ENCODE data around the gene PPP3R1.

Gene PPP3R1

DNA sequence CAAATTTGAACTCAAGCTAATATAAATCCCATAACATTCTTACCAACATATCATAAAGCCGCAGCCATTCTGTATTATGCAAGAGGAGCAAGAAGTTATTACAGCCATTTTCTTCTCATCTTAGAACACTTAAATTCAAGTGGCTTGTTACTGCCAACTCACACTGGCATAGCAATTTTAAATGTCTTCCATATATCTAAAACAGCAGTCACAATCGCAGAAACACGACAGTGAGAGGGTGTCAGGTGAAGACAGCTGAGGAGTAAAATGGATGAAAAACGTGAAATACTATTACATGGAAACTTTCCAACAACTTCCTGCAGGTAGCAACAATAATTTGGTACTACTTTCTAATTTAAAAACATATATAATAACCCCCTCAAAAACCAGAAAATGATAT, 17.9 kb downstream of the PPP3R1 start:
- no peak for DNase-seq (ENCODE audit: low read depth in 2 of 2)

DNA sequence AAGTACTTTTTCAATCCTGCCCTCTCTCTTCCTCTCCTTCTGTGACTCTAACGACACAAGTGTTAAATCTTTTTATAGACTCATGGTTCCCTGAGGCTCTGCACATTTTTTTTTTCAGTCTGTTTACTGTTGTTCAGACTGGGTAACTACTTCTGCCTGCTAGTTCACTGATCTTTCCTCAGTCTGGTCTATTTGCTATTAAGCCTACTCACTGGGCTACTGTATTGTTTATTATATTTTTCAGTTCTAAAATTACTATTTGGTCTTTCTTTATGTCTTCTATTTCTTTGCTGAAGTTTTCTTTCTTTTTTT, 21.3 kb downstream of the PPP3R1 start:
- no peak for DNase-seq (ENCODE audit: low read depth in 2 of 2)

DNA sequence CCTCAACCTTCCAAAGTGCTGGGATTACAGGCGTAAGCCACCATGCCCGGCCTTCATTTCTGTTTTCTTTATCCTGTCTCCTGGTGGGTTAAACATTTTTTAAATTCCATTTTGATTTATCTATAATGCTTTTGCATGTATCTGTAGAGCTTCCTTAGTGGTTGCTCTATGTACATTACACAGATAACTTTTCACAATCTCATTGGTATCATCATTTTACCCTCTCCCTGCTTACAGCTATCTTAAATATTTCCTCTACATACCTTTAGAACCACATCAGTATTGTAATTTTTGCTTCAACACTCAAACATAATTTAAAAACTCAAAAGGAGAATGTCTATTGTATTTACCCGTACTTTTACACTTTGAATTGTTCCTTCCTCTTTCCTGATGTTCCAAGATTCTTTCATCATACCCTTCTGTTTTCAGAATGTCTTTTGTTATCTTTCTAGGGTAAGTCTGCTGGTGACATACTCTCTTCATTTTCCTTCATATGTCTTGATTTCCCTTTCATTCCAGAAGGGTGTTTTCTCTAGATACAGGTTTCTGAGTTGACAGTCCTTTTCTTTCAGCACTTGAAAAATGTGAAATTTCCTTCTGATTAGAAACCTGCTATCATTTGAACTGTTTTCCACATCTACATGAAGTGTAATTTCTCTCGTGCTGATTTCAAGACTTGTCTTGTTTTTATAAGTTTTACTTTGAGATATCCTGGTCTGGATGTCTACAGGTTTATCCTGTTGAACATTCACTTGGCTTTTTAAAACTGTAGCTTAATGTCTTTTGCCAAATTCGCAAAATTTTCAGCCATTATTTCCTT, 21.9 kb downstream of the PPP3R1 start:
- DNase-seq (ENCODE audit: low read depth in 2 of 2), result no peak

DNA sequence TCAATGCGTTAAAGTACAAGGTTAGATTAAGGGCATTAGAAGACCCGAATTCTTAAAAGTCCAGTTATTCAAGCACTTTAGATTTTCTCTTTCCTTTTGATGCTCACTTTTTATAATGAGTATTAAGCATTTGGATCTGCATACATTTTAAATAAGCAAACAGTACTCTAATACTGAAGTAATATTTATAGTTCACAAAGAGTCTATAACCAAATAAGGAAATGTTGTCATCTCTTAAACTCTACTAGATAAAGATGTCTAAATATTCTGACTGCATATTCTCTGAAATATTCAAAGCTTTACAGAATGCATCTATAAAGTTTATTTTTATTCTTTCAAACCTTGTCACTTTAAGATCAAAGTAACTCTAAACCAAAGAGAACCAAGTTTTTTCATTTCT, 25.5 kb downstream of the PPP3R1 start:
- DNase-seq (ENCODE audit: low read depth in 2 of 2), result no peak

DNA sequence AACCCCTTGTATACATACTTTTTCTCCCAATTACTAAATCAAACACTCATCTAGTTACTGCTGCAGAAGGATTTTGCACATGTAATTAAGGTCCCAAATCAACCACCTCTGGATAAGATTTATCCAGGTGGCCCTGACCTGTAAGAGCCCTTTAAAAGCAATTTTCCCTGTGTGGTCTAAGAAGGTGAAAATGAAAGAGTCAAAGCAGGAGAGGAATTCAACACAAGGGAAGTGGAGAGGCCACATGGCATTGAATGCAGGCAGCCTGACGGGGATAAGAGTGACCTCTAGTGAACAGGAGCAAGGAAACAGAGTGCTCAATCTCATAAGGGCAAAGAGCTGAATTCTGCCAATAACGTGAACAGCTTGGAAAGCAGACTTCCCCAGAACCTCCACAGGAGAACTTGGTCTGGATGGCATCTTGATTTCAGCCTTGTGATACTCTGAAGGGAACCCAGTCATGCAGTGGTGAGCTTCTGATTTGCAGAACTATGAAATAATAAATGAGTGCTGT, 27.2 kb downstream of the PPP3R1 start:
- no peak for DNase-seq (ENCODE audit: low read depth in 2 of 2)

DNA sequence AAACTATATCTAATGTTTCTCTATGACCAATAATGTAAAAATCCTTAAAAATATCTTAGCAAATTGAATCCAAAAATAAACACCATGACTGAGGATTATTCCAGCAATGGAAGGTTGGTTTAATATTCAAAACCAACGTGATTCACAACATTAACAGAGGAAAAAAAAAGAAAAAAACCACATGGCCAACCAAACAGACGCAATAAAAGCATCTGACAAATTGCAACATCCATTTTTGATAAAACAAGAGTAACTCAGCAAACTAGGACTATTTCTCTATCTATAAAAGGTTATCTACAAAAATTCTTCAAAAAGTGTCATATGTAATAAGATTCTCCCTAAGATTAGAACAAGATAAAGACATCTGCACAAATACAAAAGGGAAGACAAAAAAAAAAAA, 28.9 kb downstream of the PPP3R1 start:
- DNase-seq (ENCODE audit: low read depth in 2 of 2), result no peak

DNA sequence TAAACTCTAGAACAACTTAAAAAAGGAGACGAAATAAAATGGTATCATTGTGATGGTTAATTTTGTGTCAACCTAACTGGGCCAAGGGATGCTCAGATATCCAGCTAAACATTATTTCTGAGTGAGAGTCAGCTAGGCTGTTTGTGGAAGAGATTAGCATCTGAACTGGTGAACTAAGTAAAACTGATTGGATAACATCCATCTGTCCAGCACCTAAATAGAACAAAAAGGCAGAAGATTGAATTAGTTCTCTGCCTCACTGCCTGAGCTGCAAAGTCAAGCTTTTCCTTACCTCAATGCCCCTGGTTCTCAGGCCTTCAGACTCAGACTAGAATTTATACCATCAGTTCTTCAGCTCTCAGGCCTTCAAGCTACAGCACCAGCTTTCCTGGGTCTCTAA, 30.0 kb downstream of the PPP3R1 start:
- DNase-seq (ENCODE audit: low read depth in 2 of 2), result no peak

DNA sequence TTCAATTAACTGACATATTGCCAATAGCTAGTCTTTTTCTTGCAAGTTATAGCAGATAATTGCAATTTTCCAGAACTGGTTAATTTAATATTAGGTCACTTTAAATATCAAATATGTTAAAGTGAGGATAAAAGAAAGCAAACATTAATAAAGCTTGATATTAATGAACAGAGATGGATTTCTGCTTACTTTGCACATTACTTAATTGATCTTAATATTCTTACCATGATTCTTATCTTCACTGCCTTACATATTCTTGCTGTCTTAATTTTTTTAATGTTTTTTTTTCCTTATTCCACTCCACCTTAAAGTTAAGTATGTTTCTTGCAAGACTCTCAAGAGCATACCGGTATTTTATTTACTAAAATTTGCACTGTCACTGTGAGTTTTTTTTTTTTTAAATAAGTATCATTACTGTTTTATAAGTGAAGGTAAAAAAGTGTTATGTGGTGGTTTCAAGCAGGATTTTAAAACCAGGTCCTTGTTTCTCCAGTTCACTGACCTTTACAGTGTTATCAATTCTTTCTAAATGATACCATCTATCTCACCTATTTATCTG, 33.9 kb downstream of the PPP3R1 start:
- no peak for DNase-seq (ENCODE audit: low read depth in 2 of 2)

DNA sequence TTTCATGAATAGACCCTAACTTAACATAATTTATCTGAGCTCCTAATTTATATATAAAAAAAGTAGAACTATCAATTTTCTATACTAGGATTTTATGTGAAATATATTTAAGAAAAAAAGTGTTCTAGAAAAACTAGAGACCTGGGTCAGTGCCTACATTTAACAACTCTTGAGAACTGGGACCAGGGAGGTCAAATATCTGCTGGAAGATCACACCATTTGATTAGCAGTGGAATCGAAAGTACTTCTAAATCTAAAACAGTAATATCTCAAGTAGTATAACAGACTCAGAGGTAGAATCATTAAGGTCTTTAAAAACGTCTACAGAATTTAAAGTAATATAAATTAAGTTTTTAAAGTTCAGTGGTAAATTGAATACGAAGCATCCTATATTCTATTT, 34.6 kb downstream of the PPP3R1 start:
- no peak for DNase-seq (ENCODE audit: low read depth in 2 of 2)

DNA sequence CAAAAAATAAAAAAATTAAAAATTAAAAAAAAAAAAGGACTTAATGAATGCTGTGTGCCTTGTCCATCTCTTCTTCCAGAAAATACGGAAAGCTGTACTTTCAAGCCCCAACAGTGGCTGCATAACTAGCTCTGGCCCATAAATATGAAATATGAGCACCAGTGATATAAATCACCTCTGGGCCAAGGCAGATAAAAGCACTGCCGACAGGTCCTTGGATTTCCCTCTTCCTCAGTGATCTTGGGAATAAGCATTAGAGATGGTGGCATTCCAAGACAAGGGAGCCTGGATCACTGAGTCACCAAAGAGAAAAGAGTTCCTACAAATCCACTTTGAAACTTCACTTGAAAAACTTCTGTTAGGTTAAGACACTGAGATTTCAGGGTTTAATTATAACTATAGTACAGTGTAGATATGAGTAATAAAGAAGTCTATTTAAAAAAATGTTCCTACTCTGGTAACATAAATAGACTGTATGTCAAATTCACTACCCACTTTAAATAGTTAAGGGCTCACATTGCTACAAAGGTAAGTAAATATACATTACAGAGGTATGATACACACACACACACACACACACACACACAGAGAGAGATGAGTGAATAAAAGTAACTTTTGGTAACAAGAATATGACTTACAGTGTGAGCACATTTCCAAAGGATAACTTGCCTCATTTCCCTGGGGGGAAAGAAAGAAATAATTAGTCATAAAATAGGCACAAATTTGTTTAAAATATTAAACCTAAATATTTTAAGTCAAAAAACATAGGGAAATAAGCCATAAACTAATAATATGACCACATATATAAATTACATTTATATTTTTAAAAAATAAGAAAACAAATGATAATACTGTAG, 35.6 kb downstream of the PPP3R1 start:
- no peak for DNase-seq (ENCODE audit: low read depth in 2 of 2)

DNA sequence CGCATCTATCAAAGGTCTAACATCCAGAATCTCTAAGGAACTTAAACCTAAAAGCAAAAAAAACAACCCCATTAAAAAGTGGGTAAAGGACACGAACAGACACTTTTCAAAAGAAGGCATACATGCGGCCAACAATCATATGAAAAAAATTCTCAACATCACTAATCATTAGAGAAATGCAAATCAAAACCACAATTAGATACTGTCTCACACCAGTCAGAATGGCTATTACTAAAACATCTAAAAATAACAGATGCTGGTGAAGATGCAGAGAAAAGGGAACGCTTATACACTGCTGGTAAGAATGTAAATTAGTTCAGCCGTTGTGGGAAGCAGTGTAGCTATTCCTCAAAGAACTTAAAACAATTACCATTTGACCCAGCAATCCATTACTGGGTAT, 38.0 kb downstream of the PPP3R1 start:
- no peak for DNase-seq (ENCODE audit: low read depth in 2 of 2)

DNA sequence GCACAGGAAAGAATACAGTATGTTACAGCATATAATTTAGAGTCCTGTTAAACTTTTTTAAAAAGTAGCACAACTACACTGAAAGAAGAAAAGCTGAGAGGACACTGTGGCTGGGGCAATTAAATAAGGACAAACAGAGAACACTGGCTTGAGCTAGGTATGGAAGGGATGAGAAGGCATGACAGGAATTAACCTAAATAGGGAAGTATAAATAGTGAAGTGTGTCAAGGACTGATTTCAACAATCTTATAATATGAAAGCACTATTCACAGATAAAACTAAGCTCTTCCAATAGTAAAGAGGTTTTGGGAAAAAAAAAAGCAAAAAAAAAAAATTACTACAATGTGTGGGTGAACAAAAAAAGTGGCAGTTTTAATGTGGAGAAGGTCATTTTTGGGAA, 45.5 kb downstream of the PPP3R1 start:
- no peak for DNase-seq (ENCODE audit: low read depth in 2 of 2)

DNA sequence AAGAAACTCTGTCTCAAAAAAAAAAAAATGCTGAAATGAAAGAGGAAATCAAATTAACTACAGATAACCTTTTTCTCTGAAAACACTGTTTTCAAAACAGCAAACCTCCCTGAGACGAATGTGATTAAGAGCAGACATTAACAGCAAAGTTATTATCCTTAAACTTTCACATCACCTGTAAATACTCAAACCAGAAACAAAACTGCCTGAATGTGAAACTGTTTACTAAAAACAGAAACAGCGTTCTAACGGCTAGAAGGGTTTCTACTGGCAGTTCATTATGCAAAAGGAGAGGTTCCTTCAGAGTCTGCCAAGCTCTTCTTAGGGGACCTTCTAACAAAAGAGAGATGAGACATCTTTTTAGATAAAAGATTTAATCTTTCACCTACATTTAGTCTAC, 48.7 kb downstream of the PPP3R1 start:
- no peak for DNase-seq (ENCODE audit: low read depth in 2 of 2)

DNA sequence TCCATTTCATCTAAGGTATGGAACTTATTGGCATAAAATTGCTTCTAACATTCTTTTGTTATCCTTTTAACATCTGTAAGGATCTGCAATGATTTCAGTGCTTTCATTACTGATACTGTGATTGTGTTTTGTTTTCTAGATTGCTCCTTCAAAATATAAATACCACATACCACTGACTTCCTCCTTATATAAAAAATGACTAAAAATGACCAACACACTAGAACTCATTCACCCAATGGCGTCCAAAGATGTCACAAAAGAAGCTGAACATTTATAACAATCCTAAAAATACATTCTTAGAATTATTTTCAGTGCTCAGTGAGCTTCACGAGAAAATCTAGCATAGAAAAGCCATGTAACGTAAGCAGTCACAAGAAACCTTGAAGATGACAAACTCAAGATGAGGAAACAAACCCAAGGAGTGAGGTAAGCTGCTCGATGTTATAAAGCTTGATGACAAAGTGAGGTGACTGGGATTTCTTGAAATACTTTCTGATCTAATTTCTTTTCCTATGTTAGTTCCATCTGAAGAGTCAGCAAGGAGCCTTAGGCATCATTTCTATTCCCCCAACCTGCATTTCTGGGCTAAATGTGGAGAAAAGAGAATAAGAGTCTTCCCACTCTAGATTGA, 52.1 kb downstream of the PPP3R1 start:
- no peak for DNase-seq (ENCODE audit: low read depth in 2 of 2)

DNA sequence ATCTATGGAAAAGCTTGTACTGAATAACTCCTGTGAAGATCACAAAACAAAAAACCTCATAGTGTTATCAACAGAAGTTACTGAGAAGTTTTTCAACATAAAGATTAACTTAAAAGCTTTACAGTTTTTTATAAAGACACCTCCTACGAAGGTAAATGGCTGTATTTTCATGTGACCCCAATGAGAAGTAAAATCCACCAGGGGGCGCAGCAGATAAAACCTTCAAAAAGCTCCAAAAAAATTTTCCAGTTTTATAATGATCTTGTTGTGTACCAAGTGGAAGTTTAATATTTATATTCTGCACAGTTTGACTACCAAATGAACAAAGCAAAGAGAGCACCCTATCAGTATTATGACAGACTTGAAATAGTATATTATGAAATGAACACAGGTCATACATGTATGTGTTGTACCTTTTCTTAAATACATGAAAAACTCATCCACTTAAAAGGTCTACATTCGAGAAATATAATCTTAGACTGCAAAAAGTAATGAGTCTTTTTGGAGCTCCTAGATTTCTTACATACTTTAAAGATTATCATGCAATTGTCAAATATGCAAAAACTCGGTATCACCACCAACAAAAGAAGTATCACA, 56.1 kb downstream of the PPP3R1 start:
- DNase-seq (ENCODE audit: low read depth in 2 of 2), result no peak

DNA sequence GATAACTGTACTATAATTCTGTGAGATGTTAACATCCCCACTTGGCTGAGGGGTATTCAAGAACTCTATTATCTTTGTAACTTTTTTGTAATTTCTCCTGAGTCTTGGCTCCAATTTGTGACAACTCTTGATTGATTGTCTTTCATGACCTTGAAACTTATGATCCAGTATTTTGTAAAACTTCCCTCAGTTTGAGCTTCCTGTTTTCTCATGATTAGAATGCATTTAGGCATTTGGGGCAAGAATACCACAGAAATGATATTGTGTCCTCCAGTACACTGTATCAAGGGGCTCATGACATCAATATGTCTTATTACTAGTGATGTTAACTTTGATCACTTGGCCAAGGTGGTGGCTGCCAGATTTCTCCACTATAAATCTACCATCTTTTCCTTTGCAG, 57.2 kb downstream of the PPP3R1 start:
- no peak for DNase-seq (ENCODE audit: low read depth in 2 of 2)

DNA sequence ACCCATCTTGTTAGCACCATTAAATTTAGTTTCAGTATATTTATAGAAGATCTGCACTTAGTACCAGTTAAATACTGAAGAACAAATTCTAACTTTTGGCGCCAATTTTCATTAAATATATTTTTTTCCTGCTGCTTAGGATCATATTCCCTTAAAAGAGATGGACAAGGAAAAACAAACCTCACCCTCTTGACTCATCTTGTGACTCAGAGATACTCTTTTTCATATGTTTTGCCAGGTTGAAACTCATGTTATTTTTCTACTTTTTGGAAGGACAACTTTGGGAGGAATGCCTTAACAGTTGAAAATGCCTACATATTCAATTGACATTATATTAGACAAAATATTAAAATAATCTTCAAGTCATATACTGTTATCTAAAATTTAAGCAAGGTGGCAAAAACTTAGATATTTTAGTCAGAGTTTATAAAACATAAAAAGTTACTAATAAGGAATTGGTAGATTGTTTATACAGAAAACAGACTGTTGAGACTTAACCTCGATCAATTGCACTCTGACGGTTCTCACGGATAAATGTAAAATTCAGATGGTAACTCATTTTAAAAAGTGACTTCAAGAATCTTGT, 58.5 kb downstream of the PPP3R1 start:
- no peak for DNase-seq (ENCODE audit: low read depth in 2 of 2)

DNA sequence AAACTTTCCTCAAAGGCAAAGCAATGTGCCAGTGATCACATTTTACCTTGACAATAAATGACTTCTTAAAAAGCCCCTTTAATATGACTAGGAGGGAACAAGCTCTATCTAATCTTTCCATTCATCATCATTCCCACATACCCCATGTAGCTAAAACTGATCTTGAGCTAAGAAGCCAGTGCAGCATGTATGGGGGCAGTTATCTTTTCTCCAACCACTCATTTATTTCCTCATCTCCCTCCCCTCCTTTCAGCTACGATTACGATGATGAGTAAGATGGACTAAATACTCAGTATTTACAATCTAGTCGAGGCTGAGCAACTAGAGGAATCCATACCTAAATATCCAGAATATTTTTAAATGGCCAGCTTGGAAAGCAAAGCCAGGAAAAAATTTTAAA, 59.2 kb downstream of the PPP3R1 start:
- no peak for DNase-seq (ENCODE audit: low read depth in 2 of 2)

DNA sequence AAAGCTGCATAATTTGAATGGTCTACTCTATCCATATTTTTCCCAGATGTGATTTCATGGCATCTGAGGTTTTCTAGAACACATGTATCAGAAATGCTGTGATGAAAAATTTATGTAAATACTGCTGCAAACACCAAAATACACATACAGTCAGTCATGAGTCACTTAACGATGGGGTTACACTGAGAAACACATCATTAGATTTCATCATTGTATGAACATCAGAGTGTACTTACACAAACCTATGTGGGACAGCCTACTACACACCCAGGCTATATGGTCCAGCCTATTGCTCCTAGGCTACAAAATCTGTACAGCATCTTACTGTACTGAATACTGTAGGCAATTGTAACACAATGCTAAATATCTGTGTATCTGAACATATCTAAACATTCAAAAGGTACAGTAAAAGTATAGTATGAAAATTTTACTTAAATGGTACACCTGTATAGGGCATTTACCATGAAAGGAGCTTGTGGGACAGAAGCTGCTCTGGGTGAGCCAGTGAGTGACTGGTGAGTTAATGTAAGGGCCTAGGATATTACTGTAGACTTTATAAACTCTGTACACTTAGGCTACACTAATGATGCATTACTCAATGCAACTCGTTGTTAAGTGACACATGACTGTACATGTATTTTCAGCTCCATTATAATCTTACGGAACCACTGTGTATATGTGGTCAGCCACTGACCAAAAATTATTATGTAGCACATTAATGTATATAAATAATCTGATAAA, 61.2 kb downstream of the PPP3R1 start:
- no peak for DNase-seq (ENCODE audit: low read depth in 2 of 2)

DNA sequence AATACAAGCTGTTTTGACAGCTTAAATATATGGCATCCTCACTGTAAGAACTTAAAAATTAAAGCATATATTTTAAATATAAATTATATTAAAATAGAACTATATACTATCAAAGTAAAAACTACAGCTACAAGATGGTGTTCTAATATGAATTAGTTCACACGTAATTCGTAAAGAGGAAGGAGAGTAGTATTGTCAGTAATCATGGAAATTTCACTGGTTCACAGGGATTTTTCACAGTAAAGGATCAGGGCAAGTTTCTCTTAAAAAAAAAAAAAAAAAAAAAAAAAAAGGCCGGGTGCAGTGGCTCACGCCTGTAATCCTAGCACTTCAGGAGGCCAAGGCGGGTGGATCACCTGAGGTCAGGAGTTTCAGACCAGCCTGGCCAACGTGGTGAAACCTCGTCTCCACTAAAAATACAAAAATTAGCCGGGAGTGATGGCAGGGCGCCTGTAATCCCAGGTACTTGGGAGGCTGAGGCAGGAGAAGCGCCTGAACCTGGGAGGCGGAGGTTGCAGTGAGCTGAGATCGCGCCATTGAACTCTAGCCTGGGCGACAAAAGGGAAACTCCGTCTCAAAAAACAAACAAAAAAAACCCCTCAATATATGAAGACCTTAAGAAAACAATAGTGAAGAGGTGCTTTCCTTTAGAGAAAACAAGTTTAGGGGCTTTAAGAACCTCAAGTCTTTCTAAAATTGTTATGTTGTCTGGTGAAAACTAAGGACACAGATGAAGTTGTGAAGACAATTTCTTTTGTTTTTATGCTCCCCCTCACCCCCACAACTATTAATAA, 62.1 kb downstream of the PPP3R1 start:
- DNase-seq (ENCODE audit: low read depth in 2 of 2), result no peak
